Endothelial cell of umbilical vein (primary cell): ENCODE data around the gene CIRBP. TPM values are rescaled to one million over a fixed set of nuclear protein-coding genes. Genes with fewer than 3 reads are reported as not detected.

Experiments used
- BruUV-seq: library from RNA; stranded (reverse); fragments of 400-500 nt; replicated peaks from 2 replicates; lab custom pipeline; 2021; lab: Mats Ljungman, UMichigan
- CTCF ChIA-PET: fragments of 300-600, 350-600 bp; sonication (Branson Sonifier 250); formaldehyde crosslinking; loops from one replicate; lab custom pipeline; 2021; ENCODE audit warnings: antibody characterized with exemption, inconsistent platforms; lab: Charles Lee
- POLR2A ChIA-PET: fragments of 300-600, 350-600 bp; sonication (Branson Sonifier 250); formaldehyde crosslinking; loops from one replicate; lab custom pipeline; 2021; ENCODE audit warnings: antibody characterized with exemption, inconsistent platforms; lab: Charles Lee
- DNase-seq: peaks from one replicate; pipeline ENCODE4 v3.0.0-alpha.2; 2011; ENCODE audit warnings: low read depth, low spot score
- FAIRE-seq: peaks from 2 replicates; lab custom pipeline; 2011; peaks lifted over from hg19 to GRCh38; lab: Jason Lieb, UNC
- H2AFZ ChIP-seq: 2 replicates; pipeline ENCODE4 v1.6.0; 2012; ENCODE audit warnings: low read depth, low read length, control low read depth, inconsistent platforms
- H3K27ac ChIP-seq: 2 replicates; pipeline ENCODE4 v1.5.1; 2011; ENCODE audit warnings: low read depth, mild to moderate bottlenecking, control low read depth, low read length, moderate library complexity; ENCODE audit not compliant: insufficient read depth
- H3K27me3 ChIP-seq, 2 experiments: 2 replicates each; pipeline versions ENCODE4 v1.6.0 to v1.6.1; 2011; ENCODE audit warnings: low read length in 2 of 2, mixed read lengths in 1 of 2; ENCODE audit not compliant: control insufficient read depth in 2 of 2, insufficient read depth in 2 of 2
- H3K36me3 ChIP-seq, 2 experiments: 2 replicates in 1 of 2; 3 replicates in 1 of 2; pipeline ENCODE4 v1.5.1; 2011; ENCODE audit warnings: low read length in 2 of 2, mild to moderate bottlenecking in 1 of 2, moderate library complexity in 1 of 2; ENCODE audit not compliant: control insufficient read depth in 2 of 2, insufficient read depth in 2 of 2; ENCODE audit errors: extremely low read depth in 1 of 2
- H3K4me1 ChIP-seq: 3 replicates; pipeline ENCODE4 v1.5.1; 2011; ENCODE audit warnings: mild to moderate bottlenecking, low read length; ENCODE audit not compliant: control insufficient read depth, insufficient read depth; ENCODE audit errors: extremely low read depth
- H3K4me2 ChIP-seq: 2 replicates; pipeline ENCODE4 v1.6.1; 2011; ENCODE audit warnings: low read length, control low read depth, mixed read lengths; ENCODE audit not compliant: insufficient read depth
- H3K4me3 ChIP-seq, 3 experiments: fragments of 200-600 bp in 1 of 3; sonication (generic), shearing (Covaris generic) in 1 of 3; replicated peaks in 1 of 3; 2 replicates each; pipeline ENCODE4 v1.5.1; 2011 to 2016; ENCODE audit warnings: control low read depth in 3 of 3, low read length in 3 of 3, mild to moderate bottlenecking in 2 of 3, inconsistent platforms in 1 of 3, low read depth in 1 of 3, moderate library complexity in 1 of 3; ENCODE audit not compliant: insufficient read depth in 1 of 3
- H3K79me2 ChIP-seq: 2 replicates; pipeline ENCODE4 v1.6.0; 2012; ENCODE audit warnings: low read length, inconsistent platforms; ENCODE audit not compliant: control insufficient read depth, insufficient read depth
- H3K9ac ChIP-seq: replicated peaks from 2 replicates; pipeline ENCODE3; 2011; ENCODE audit warnings: low read length, control low read depth; ENCODE audit not compliant: insufficient read depth; ENCODE audit errors: extremely low read depth
- H3K9me1 ChIP-seq: replicated peaks from 3 replicates; pipeline ENCODE4 v1.6.0; 2011; ENCODE audit warnings: mild to moderate bottlenecking, low read length; ENCODE audit not compliant: control insufficient read depth, insufficient read depth; ENCODE audit errors: extremely low read depth
- H3K9me3 ChIP-seq: replicated peaks from 2 replicates; pipeline ENCODE4 v1.5.1; 2012; ENCODE audit warnings: low read length, inconsistent platforms; ENCODE audit not compliant: control insufficient read depth, insufficient read depth
- H4K20me1 ChIP-seq: replicated peaks from 2 replicates; pipeline ENCODE3; 2011; ENCODE audit warnings: mild to moderate bottlenecking, low read length; ENCODE audit not compliant: control insufficient read depth, insufficient read depth; ENCODE audit errors: extremely low read depth
- CTCF ChIP-seq, 2 donors: IDR thresholded peaks; 1 replicate in 1 of 2; 2 replicates in 1 of 2; pipeline ENCODE4 v1.5.1; 2011; ENCODE audit warnings: low read length in 2 of 2, mild to moderate bottlenecking in 2 of 2, moderate library complexity in 2 of 2, control low read depth in 1 of 2, inconsistent platforms in 1 of 2, low read depth in 1 of 2; ENCODE audit not compliant: insufficient read depth in 1 of 2; ENCODE audit errors: extremely low read depth in 1 of 2
- EZH2 ChIP-seq: IDR thresholded peaks from 2 replicates; pipeline ENCODE4 v1.6.1; 2012; ENCODE audit warnings: borderline replicate concordance, low read depth, mild to moderate bottlenecking, moderate library complexity, low read length, inconsistent platforms; ENCODE audit not compliant: severe bottlenecking
- FOS ChIP-seq: IDR thresholded peaks from 2 replicates; pipeline ENCODE4 v1.6.1; 2011; ENCODE audit warnings: mild to moderate bottlenecking, low read length, moderate library complexity, borderline replicate concordance; ENCODE audit not compliant: insufficient read depth
- GATA2 ChIP-seq: IDR thresholded peaks from 2 replicates; pipeline ENCODE4 v1.7.0; 2011; ENCODE audit warnings: low read depth, mild to moderate bottlenecking, moderate library complexity, mixed read lengths, low read length; ENCODE audit not compliant: insufficient read length, insufficient read depth
- JUN ChIP-seq: IDR thresholded peaks from 2 replicates; pipeline ENCODE4 v1.6.1; 2011; ENCODE audit warnings: borderline replicate concordance, low read depth; ENCODE audit not compliant: insufficient read length, insufficient read depth
- MAX ChIP-seq: IDR thresholded peaks from 2 replicates; pipeline ENCODE4 v1.6.1; 2011; ENCODE audit not compliant: insufficient read depth, insufficient read length
- MYC ChIP-seq: IDR thresholded peaks from one replicate; pipeline ENCODE4 v1.6.1; 2011; ENCODE audit warnings: mild to moderate bottlenecking, low read depth, low read length
- POLR2A ChIP-seq: IDR thresholded peaks from 2 replicates; pipeline ENCODE4 v1.6.1; 2012; ENCODE audit warnings: low read depth, mild to moderate bottlenecking, control low read depth, low read length
- POLR2AphosphoS5 ChIP-seq: IDR thresholded peaks from 2 replicates; pipeline ENCODE4 v1.6.1; 2012; ENCODE audit warnings: low read depth, mild to moderate bottlenecking, control low read depth, low read length, moderate library complexity; ENCODE audit not compliant: insufficient read depth
- dilution Hi-C: fragments of 300-500 bp; cut with MboI; formaldehyde crosslinking; loops from one replicate; pipeline ENCODE4 v1.15.0; 2019; ENCODE audit warnings: low sequenced_read_pairs; ENCODE audit not compliant: extremely low pct_ligation_motif_present
- intact Hi-C: fragments of 100-400 bp; cut with micrococcal nuclease; formaldehyde crosslinking; loops from one replicate; pipeline ENCODE4 v1.10.0; 2022
- polyA plus RNA-seq, 4 experiments: library from polyadenylated mRNA; depleted of rRNA in 3 of 4; stranded (reverse) in 3 of 4; unstranded in 1 of 4; fragments of >200 nt; gene quantifications; 2 replicates each; pipeline versions ENCODE4 v1.2.1 to v1.2.3, GENCODE V29; 2011 to 2012; ENCODE audit warnings: missing spikeins in 1 of 4
- total RNA-seq: library from RNA; stranded (reverse); gene quantifications from 2 replicates; pipeline ENCODE4 v1.2.3, GENCODE V29; 2021

The CIRBP gene
- total and polyA plus RNA-seq, 2 donors (not counting 3 experiments of a cell fraction or from before 2014, with no cell fraction given), result 225 to 439 TPM

GRCh38 chr19:1282588-1283206 is 13.6 kb downstream of the CIRBP start:
- Histone ChIP-seq H4K20me1 (no peaks in the 10 kb centered on the region), H2AFZ (no peak overlapping the region), H3K4me3 (no peak overlapping the region), H3K9me3 (no peaks in the 10 kb centered on the region), H3K9me1 (no peaks in the 10 kb centered on the region), H3K27me3 (peaks cover 8 to 20% of the 10 kb centered on the region in 2 experiments), H3K36me3 (peaks cover 0 to 5% of the 10 kb centered on the region in 2 experiments), H3K4me2 (no peak overlapping the region), H3K27ac (no peak overlapping the region), H3K9ac (no peak overlapping the region), H3K4me1 (no peaks in the 10 kb centered on the region), H3K79me2 (no peaks in the 10 kb centered on the region)
- ChIA-PET CTCF (interaction anchor here (0.6 to 1.2 kb wide), 2 partner anchors 16 to 151 kb away, joined by 3 to 4 read pairs; no protein-coding TSS in a partner anchor), POLR2A (interaction anchor here (1.6 kb wide), 1 partner anchor 13 kb away, joined by 7 read pairs; the partner anchor contains the start of gene CIRBP)
- no peak for DNase-seq
- BruUV-seq, result no TSS peak
- intact Hi-C loops (loop anchor here (5.0 kb wide), 1 partner anchor 230 kb away; the partner anchor contains the start of gene ADAMTSL5), dilution Hi-C loops (no loop called here)
- no peak for FAIRE-seq
- no peak for TF ChIP-seq MAX
- TF ChIP-seq MYC, result no peak
- no peak for TF ChIP-seq GATA2
- TF ChIP-seq FOS, result no peak
- no peak for TF ChIP-seq CTCF (IDR thresholded peaks at IDR 0.05; ENCODE audit: extremely low read depth in 1 of 2, insufficient read depth in 1 of 2, low read depth in 1 of 2, low read length in 2 of 2)
- no peak for TF ChIP-seq JUN
- no peak for TF ChIP-seq EZH2
- no peak for TF ChIP-seq POLR2AphosphoS5
- TF ChIP-seq POLR2A, result no peak
